GM23248 (cell line): ENCODE results near the gene ST3GAL3.

ENCODE experiments used
- EZH2 ChIP-seq: fragments of 200-600 bp; sonication (generic); IDR thresholded peaks from 2 replicates; pipeline ENCODE4 v1.6.1; 2018; ENCODE audit warnings: antibody characterized with exemption, mild to moderate bottlenecking; ENCODE audit not compliant: insufficient read depth, poor library complexity, severe bottlenecking
- EZH2phosphoT487 ChIP-seq: fragments of 200-600 bp; sonication (generic); IDR thresholded peaks from 2 replicates; pipeline ENCODE4 v1.6.1; 2018; ENCODE audit warnings: antibody characterized with exemption, moderate library complexity, mild to moderate bottlenecking, low read depth; ENCODE audit not compliant: insufficient read depth

DNA sequence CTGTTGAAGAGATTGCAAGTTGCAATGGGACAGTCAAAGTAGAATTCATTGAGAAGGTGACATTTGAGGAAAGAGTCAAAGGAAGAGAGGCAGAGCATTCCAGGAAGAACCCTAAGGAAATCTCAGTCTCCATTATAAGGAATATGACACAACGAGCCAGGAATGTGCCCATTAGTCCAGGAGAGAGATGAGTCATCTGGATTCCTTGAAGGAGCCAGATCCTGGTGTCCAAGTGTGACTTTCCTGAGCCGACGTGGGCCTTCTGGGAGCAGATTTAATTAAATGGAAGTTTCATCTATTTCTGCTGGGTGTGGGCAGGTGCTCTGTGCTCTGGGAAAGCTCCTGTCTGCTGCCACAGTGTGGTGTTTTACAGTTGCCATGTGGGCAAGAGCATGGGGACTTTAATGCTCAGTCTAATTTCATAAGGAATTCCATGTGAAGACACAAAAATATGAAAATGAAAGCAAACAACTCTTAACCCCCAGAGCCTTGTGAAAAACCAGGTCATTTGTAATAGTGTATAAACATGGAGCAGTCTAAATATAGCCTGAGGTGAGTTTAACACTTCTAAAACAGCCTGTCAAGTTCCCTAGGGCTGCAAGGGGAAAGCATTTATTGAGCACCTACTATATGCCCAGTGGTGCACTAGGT is 114.8 kb downstream of the ST3GAL3 start:
- TF ChIP-seq EZH2phosphoT487, result no peak
- TF ChIP-seq EZH2, result no peak
